WTC11 (cell line): ENCODE results near the gene MICAL2. TPM values are rescaled to one million over a fixed set of nuclear protein-coding genes. Genes with fewer than 3 reads are reported as not detected.

Experiments
- ATAC-seq: fragments of 200-7000 bp; cut with Tn5 transposase; 2 replicates; pipeline ENCODE4 v1.10.0; 2021; ENCODE audit warnings: mild to moderate bottlenecking, moderate library complexity
- CTCF ChIA-PET: fragments of 300-600 bp; sonication (Branson Sonifier 250); formaldehyde crosslinking; loops from one replicate; lab custom pipeline; 2021; ENCODE audit warnings: antibody characterized with exemption; lab: Charles Lee
- POLR2A ChIA-PET: fragments of 350-600 bp; sonication (Branson Sonifier 250); formaldehyde crosslinking; loops from one replicate; lab custom pipeline; 2021; ENCODE audit warnings: antibody characterized with exemption; lab: Charles Lee
- DNase-seq: peaks from one replicate; pipeline ENCODE4 v3.0.0; 2021; ENCODE audit warnings: low spot score
- H3K27ac Mint-ChIP-seq: 2 replicates; pipeline ENCODE4 v1.8.0; 2021; ENCODE audit warnings: mixed read lengths
- H3K27me3 Mint-ChIP-seq: 2 replicates; pipeline ENCODE4 v1.8.0; 2021; ENCODE audit warnings: low read depth, mild to moderate bottlenecking, moderate library complexity, mixed read lengths
- H3K36me3 Mint-ChIP-seq: 2 replicates; pipeline ENCODE4 v1.8.0; 2021; ENCODE audit warnings: mixed read lengths
- H3K4me1 Mint-ChIP-seq: 2 replicates; pipeline ENCODE4 v1.8.0; 2022; ENCODE audit warnings: mixed read lengths
- H3K4me3 Mint-ChIP-seq: 2 replicates; pipeline ENCODE4 v1.8.0; 2021; ENCODE audit warnings: mild to moderate bottlenecking, moderate library complexity, mixed read lengths
- H3K9me3 Mint-ChIP-seq: 2 replicates; pipeline ENCODE4 v1.8.0; 2021; ENCODE audit warnings: mixed read lengths
- ARID4B ChIP-seq: sonication (generic); formaldehyde crosslinking; IDR thresholded peaks from 2 replicates; pipeline ENCODE4 v1.8.0; 2023; ENCODE audit warnings: missing genetic modification reagents, mild to moderate bottlenecking, borderline replicate concordance
- ATF1 ChIP-seq: sonication (generic); formaldehyde crosslinking; IDR thresholded peaks from 2 replicates; pipeline ENCODE4 v1.8.1; 2023; ENCODE audit warnings: mild to moderate bottlenecking, moderate library complexity, missing genetic modification reagents
- CREM ChIP-seq: sonication (generic); formaldehyde crosslinking; IDR thresholded peaks from 2 replicates; pipeline ENCODE4 v1.8.1; 2022; ENCODE audit warnings: mild to moderate bottlenecking, missing genetic modification reagents, moderate library complexity
- ELF4 ChIP-seq: sonication (generic); formaldehyde crosslinking; IDR thresholded peaks from 2 replicates; pipeline ENCODE4 v1.8.1; 2022; ENCODE audit warnings: low read depth, mild to moderate bottlenecking, moderate library complexity, missing genetic modification reagents
- ESRRA ChIP-seq: sonication (generic); formaldehyde crosslinking; IDR thresholded peaks from 2 replicates; pipeline ENCODE4 v1.8.1; 2022; ENCODE audit warnings: mild to moderate bottlenecking, missing genetic modification reagents, borderline replicate concordance
- FOXJ3 ChIP-seq: sonication (generic); formaldehyde crosslinking; IDR thresholded peaks from 2 replicates; pipeline ENCODE4 v1.9.0; 2021; ENCODE audit warnings: missing genetic modification reagents, mild to moderate bottlenecking, borderline replicate concordance
- GRHL2 ChIP-seq: fragments of 250-450 bp; sonication (Bioruptor Pico); IDR thresholded peaks from 2 replicates; pipeline ENCODE4 v1.8.0; 2022; ENCODE audit warnings: mild to moderate bottlenecking, moderate library complexity; ENCODE audit not compliant: insufficient replicate concordance, severe bottlenecking
- HMGA2 ChIP-seq: fragments of 250-450 bp; sonication (Bioruptor Pico); IDR thresholded peaks from 2 replicates; pipeline ENCODE4 v1.4.0; 2021; ENCODE audit warnings: mild to moderate bottlenecking, moderate library complexity
- NFATC4 ChIP-seq: fragments of 250-450 bp; sonication (Bioruptor Pico); IDR thresholded peaks from 2 replicates; pipeline ENCODE4 v1.9.0; 2021; ENCODE audit warnings: mild to moderate bottlenecking
- NR2C2 ChIP-seq: sonication (generic); formaldehyde crosslinking; IDR thresholded peaks from 2 replicates; pipeline ENCODE4 v1.8.0; 2022; ENCODE audit warnings: mild to moderate bottlenecking, missing genetic modification reagents
- TCF7 ChIP-seq: sonication (generic); formaldehyde crosslinking; IDR thresholded peaks from 2 replicates; pipeline ENCODE4 v1.8.0; 2022; ENCODE audit warnings: mild to moderate bottlenecking, low read depth, missing genetic modification reagents, moderate library complexity
- ZNF219 ChIP-seq: sonication (generic); formaldehyde crosslinking; IDR thresholded peaks from 2 replicates; pipeline ENCODE4 v1.8.0; 2023; ENCODE audit warnings: missing genetic modification reagents, mild to moderate bottlenecking, borderline replicate concordance
- ZNF263 ChIP-seq: sonication (generic); formaldehyde crosslinking; IDR thresholded peaks from 2 replicates; pipeline ENCODE4 v1.8.1; 2022; ENCODE audit warnings: low read depth, mild to moderate bottlenecking, moderate library complexity, missing genetic modification reagents
- ZNF317 ChIP-seq: sonication (generic); formaldehyde crosslinking; IDR thresholded peaks from 2 replicates; pipeline ENCODE4 v1.8.1; 2023; ENCODE audit warnings: low read depth, mild to moderate bottlenecking, moderate library complexity, missing genetic modification reagents, borderline replicate concordance
- total RNA-seq: library from RNA; stranded (reverse); gene quantifications from 3 replicates; pipeline ENCODE4 v1.2.3, GENCODE V29; 2021
- TF ChIP-seq, protein P1 (sequence below): fragments of 200-600 bp; IDR thresholded peaks from 2 replicates; pipeline ENCODE4 v1.8.0; 2022; ENCODE audit warnings: antibody characterized with exemption
- TF ChIP-seq, protein P2 (sequence below): sonication (generic); formaldehyde crosslinking; IDR thresholded peaks from 2 replicates; pipeline ENCODE4 v1.8.0; 2022; ENCODE audit warnings: mild to moderate bottlenecking, missing genetic modification reagents
- TF ChIP-seq, protein P3 (sequence below): sonication (generic); formaldehyde crosslinking; IDR thresholded peaks from 2 replicates; pipeline ENCODE4 v1.8.1; 2023; ENCODE audit warnings: mild to moderate bottlenecking, missing genetic modification reagents

Gene MICAL2
- total RNA-seq, 1 experiment from 2014 or later: 3.1 TPM

- TF ChIP-seq CREM (CRISPR knock-in tag) (no peak), NFATC4 (no peak), ELF4 (CRISPR knock-in tag) (no peak), ATF1 (CRISPR knock-in tag) (no peak), ESRRA (CRISPR knock-in tag) (no peak), NR2C2 (no peak), ARID4B (CRISPR knock-in tag) (no peak), TCF7 (CRISPR knock-in tag) (no peak), ZNF219 (no peak)
- TF ChIP-seq, protein P1, sequence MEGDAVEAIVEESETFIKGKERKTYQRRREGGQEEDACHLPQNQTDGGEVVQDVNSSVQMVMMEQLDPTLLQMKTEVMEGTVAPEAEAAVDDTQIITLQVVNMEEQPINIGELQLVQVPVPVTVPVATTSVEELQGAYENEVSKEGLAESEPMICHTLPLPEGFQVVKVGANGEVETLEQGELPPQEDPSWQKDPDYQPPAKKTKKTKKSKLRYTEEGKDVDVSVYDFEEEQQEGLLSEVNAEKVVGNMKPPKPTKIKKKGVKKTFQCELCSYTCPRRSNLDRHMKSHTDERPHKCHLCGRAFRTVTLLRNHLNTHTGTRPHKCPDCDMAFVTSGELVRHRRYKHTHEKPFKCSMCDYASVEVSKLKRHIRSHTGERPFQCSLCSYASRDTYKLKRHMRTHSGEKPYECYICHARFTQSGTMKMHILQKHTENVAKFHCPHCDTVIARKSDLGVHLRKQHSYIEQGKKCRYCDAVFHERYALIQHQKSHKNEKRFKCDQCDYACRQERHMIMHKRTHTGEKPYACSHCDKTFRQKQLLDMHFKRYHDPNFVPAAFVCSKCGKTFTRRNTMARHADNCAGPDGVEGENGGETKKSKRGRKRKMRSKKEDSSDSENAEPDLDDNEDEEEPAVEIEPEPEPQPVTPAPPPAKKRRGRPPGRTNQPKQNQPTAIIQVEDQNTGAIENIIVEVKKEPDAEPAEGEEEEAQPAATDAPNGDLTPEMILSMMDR: no peak
- TF ChIP-seq, protein P2, sequence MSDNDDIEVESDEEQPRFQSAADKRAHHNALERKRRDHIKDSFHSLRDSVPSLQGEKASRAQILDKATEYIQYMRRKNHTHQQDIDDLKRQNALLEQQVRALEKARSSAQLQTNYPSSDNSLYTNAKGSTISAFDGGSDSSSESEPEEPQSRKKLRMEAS: no peak
These were observed 27.0 kb upstream of the MICAL2 start (continued) for GRCh38 chr11:12083380-12083779.

- Mint-ChIP-seq H3K27ac (no peak overlapping the region), H3K4me3 (no peak overlapping the region), H3K9me3 (peaks cover 5% of the 10 kb centered on the region), H3K36me3 (no peaks in the 10 kb centered on the region), H3K4me1 (peaks cover 12% of the 10 kb centered on the region), H3K27me3 (no peaks in the 10 kb centered on the region)
- POLR2A ChIA-PET: no interaction called here
- TF ChIP-seq ZNF317 (no peak), ZNF263 (CRISPR knock-in tag) (no peak), ARID4B (CRISPR knock-in tag) (no peak), FOXJ3 (no peak), GRHL2 (CRISPR knock-in tag) (no peak), HMGA2 (CRISPR knock-in tag) (no peak)
- TF ChIP-seq, protein P3, sequence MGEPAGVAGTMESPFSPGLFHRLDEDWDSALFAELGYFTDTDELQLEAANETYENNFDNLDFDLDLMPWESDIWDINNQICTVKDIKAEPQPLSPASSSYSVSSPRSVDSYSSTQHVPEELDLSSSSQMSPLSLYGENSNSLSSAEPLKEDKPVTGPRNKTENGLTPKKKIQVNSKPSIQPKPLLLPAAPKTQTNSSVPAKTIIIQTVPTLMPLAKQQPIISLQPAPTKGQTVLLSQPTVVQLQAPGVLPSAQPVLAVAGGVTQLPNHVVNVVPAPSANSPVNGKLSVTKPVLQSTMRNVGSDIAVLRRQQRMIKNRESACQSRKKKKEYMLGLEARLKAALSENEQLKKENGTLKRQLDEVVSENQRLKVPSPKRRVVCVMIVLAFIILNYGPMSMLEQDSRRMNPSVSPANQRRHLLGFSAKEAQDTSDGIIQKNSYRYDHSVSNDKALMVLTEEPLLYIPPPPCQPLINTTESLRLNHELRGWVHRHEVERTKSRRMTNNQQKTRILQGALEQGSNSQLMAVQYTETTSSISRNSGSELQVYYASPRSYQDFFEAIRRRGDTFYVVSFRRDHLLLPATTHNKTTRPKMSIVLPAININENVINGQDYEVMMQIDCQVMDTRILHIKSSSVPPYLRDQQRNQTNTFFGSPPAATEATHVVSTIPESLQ (CRISPR knock-in tag): no peak
- DNase-seq: no peak
- no peak for ATAC-seq
- CTCF ChIA-PET: interaction anchor here (1.6 to 1.7 kb wide), 2 partner anchors 8 to 17 kb away, joined by 6 to 13 read pairs; no protein-coding TSS in a partner anchor
These were observed 26.1 kb upstream of the MICAL2 start for GRCh38 chr11:12084256-12084655.
